Breast epithelium (tissue), 4 donors: ENCODE data around the gene SLC30A1. TPM values are rescaled to one million over a fixed set of nuclear protein-coding genes. Genes with fewer than 3 reads are reported as not detected.
"Not testable (repeated sequence)": the region's sequence is repeated elsewhere in the genome, so short reads cannot be mapped to it uniquely, and the experiment has no call there.

ENCODE experiments used
- DNase-seq, 2 donors: peaks; one replicate each; pipeline ENCODE4 v3.0.0-alpha.2; 2019; ENCODE audit warnings: low spot score in 2 of 2
- H3K27ac ChIP-seq, 2 donors: fragments of 200-600 bp; sonication (generic) in 1 of 2; one replicate each; pipeline ENCODE4 v1.5.1; 2016 to 2019; ENCODE audit warnings: mild to moderate bottlenecking in 1 of 2
- H3K27me3 ChIP-seq, 2 donors: fragments of 200-600 bp; sonication (generic) in 1 of 2; one replicate each; pipeline versions ENCODE4 v1.5.1 to v1.6.0; 2017 to 2019; ENCODE audit warnings: control low read depth in 1 of 2, mild to moderate bottlenecking in 1 of 2
- H3K36me3 ChIP-seq: fragments of 200-600 bp; one replicate; pipeline ENCODE4 v1.5.1; 2019
- H3K4me1 ChIP-seq, 2 donors: fragments of 200-600 bp; sonication (generic); one replicate each; pipeline ENCODE4 v1.5.1; 2016 to 2019; ENCODE audit warnings: control low read depth in 1 of 2
- H3K4me3 ChIP-seq, 3 donors: fragments of 200-600 bp; sonication (generic); 1 replicate in 2 of 3; 2 replicates in 1 of 3; pipeline ENCODE4 v1.5.1; 2016 to 2019; ENCODE audit warnings: mild to moderate bottlenecking in 3 of 3, moderate library complexity in 2 of 3
- H3K9me3 ChIP-seq, 2 donors: fragments of 200-600 bp; sonication (generic) in 1 of 2; one replicate each; pipeline ENCODE4 v1.5.1; 2016 to 2019; ENCODE audit warnings: control low read depth in 1 of 2
- POLR2A ChIP-seq: fragments of 450-650 bp; IDR thresholded peaks from one replicate; pipeline ENCODE4 v1.6.1; 2016; ENCODE audit warnings: antibody characterized with exemption, mild to moderate bottlenecking, moderate library complexity
- POLR2AphosphoS5 ChIP-seq, 3 donors: sonication (generic); formaldehyde crosslinking; IDR thresholded peaks; one replicate each; pipeline ENCODE4 v1.6.1; 2017; ENCODE audit warnings: antibody characterized with exemption in 3 of 3
- intact Hi-C: fragments of 100-400 bp; cut with DNase I; formaldehyde crosslinking; loops from one replicate; pipeline ENCODE4 v1.15.1; 2023; ENCODE audit warnings: low total_unique reads
- total RNA-seq, 3 donors: library from RNA; depleted of rRNA; stranded (reverse); fragments of >200 nt; gene quantifications; one replicate each; pipeline ENCODE4 v1.1.0, GENCODE V29; 2016
- TF ChIP-seq, protein P1 (sequence below), 3 donors: fragments of 450-650 bp; IDR thresholded peaks; one replicate each; pipeline ENCODE4 v1.5.1; 2016 to 2017; ENCODE audit warnings: antibody characterized with exemption in 3 of 3, mild to moderate bottlenecking in 3 of 3, moderate library complexity in 3 of 3

The SLC30A1 gene, protein sequence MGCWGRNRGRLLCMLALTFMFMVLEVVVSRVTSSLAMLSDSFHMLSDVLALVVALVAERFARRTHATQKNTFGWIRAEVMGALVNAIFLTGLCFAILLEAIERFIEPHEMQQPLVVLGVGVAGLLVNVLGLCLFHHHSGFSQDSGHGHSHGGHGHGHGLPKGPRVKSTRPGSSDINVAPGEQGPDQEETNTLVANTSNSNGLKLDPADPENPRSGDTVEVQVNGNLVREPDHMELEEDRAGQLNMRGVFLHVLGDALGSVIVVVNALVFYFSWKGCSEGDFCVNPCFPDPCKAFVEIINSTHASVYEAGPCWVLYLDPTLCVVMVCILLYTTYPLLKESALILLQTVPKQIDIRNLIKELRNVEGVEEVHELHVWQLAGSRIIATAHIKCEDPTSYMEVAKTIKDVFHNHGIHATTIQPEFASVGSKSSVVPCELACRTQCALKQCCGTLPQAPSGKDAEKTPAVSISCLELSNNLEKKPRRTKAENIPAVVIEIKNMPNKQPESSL
- 10 to 100 TPM; 16.1 to 21.2 (median 16.3) TPM for total RNA-seq

DNA sequence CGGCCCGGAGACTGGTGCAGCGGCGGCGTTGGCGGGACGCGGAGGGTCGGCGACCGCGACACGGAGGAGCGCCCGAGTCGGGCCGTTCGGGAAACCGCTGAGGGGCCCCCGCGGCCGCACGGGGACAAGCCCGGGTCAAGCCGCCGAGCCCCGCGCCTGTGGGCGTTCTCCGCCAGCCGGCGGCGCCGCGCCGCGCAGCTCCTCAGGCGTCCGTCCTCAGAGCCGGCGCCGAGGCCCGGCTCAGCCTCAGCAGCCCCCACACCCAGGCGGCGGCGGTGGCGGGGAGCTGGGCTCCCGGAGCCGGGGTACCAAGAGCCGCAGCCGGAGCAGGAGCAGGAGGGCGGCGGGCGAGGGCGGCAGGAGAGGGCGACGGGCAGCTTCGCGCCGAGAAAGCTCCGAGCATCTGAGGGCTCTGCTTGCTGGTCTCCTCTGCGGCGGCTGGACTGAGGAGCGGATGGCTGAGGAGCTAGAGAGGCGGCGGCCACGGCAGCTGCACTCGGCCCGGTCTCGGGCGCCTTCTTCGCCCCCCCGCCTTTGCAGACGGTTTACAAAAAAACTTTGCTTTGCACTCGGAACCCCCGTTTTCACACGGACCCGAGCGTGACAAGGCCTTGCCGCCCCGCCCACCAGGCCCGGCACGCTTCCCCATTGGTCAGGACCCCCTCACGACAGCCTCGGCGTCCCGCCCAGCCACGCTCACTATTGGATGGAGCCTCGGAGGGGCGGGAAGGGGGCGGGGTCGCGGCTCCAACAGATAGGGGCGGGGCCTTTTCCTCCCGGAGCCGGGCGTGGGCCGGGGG lies at the start of gene SLC30A1:
Gene SLC30A1 (minus strand): TSS at position 522 of the 800 bp plus-strand sequence. CDS start 549 bp downstream, outside the sequence.
- Histone ChIP-seq H3K4me1 (no peaks in the 10 kb centered on the region), H3K36me3 (no peaks in the 10 kb centered on the region), H3K27ac (peak within 1 kb of the TSS; percentile 87 to 97), H3K27me3 (no peaks in the 10 kb centered on the region), H3K4me3 (peak within 1 kb of the TSS; percentile 91 to 93 (median 92)), H3K9me3 (no peaks in the 10 kb centered on the region)
- DNase-seq = peak; percentile 99 to 100
- TF ChIP-seq POLR2AphosphoS5 (IDR thresholded peaks at IDR 0.05) (peak; percentile 66 to 84 (median 67)), POLR2A (peak; percentile 58)
- TF ChIP-seq, protein P1, sequence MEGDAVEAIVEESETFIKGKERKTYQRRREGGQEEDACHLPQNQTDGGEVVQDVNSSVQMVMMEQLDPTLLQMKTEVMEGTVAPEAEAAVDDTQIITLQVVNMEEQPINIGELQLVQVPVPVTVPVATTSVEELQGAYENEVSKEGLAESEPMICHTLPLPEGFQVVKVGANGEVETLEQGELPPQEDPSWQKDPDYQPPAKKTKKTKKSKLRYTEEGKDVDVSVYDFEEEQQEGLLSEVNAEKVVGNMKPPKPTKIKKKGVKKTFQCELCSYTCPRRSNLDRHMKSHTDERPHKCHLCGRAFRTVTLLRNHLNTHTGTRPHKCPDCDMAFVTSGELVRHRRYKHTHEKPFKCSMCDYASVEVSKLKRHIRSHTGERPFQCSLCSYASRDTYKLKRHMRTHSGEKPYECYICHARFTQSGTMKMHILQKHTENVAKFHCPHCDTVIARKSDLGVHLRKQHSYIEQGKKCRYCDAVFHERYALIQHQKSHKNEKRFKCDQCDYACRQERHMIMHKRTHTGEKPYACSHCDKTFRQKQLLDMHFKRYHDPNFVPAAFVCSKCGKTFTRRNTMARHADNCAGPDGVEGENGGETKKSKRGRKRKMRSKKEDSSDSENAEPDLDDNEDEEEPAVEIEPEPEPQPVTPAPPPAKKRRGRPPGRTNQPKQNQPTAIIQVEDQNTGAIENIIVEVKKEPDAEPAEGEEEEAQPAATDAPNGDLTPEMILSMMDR (IDR thresholded peaks at IDR 0.05) = no peak
- intact Hi-C loops = loop anchor here (10.0 kb wide), 1 partner anchor 76 kb away; no protein-coding TSS in a partner anchor

DNA sequence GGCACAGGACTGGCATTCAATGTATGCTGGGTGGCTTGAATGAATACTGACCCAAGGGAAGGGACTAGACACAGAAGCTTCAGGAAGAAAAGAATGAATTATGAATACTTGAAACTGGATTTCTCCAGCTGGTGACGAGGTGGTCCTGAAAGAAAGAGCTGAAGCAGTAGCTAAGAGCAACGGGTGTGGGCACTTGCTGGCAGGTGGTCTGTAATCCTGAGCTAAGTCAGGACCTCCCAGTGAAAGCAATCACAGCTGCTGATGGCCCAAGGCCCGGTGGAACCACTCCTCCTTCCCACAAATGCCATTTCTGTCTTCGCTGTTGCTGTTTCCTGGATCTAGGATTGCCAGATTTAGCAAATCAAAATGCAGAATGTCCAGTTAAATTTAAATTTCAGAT lies 49.5 kb upstream of the SLC30A1 start:
- DNase-seq = no peak
- Histone ChIP-seq H3K27me3 (no peaks in the 10 kb centered on the region), H3K4me1 (peaks cover 0 to 6% of the 10 kb centered on the region in 2 donors), H3K4me3 (no peak overlapping the region), H3K36me3 (no peaks in the 10 kb centered on the region), H3K27ac (no peak overlapping the region), H3K9me3 (no peaks in the 10 kb centered on the region)
- intact Hi-C loops = no loop called here
- no peak for TF ChIP-seq POLR2A
- TF ChIP-seq POLR2AphosphoS5 (IDR thresholded peaks at IDR 0.05) = no peak
- TF ChIP-seq, protein P1 (IDR thresholded peaks at IDR 0.05) = no peak

DNA sequence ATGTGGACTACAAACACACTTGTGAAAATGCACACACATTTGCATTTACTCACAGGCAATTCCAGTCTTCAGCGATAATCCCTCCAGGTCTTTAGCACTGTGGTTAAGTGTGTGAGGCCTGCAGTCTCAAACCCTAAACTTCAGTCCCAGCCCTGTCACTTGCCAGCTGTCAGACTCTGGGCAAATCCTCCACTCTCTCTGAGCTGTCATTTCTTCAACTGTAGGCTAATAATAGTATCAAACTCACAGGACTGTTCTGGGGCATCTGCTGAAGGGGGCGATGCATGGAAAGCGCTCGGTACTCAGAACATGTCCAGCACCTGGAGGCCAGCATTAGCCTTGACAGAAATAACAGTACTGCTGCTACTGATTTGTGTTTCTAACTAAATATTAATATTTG lies 48.3 kb upstream of the SLC30A1 start:
- intact Hi-C loops = no loop called here
- no peaks in the 10 kb centered on the region for H3K27me3 ChIP-seq
- H3K27ac ChIP-seq = no peak overlapping the region
- no peak overlapping the region for H3K4me3 ChIP-seq
- H3K9me3 ChIP-seq = no peaks in the 10 kb centered on the region
- TF ChIP-seq POLR2AphosphoS5 (IDR thresholded peaks at IDR 0.05) (no peak), POLR2A (no peak)
- TF ChIP-seq, protein P1 (IDR thresholded peaks at IDR 0.05) = no peak
- H3K36me3 ChIP-seq = no peaks in the 10 kb centered on the region
- H3K4me1 ChIP-seq = peaks cover 0 to 4% of the 10 kb centered on the region in 2 donors
- DNase-seq = no peak

DNA sequence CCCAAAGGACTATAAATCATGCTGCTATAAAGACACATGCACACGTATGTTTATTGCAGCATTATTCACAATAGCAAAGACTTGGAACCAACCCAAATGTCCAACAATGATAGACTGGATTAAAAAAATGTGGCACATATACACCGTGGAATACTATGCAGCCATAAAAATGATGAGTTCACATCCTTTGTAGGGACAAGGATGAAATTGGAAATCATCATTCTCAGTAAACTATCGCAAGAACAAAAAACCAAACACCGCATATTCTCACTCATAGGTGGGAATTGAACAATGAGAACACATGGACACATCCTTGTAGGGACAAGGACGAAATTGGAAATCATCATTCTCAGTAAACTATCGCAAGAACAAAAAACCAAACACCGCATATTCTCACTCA lies 46.9 kb upstream of the SLC30A1 start:
- H3K27me3 ChIP-seq, H3K4me3 ChIP-seq, DNase-seq, intact Hi-C loops, H3K36me3 ChIP-seq, H3K9me3 ChIP-seq, H3K27ac ChIP-seq, H3K4me1 ChIP-seq: not testable (repeated sequence)

DNA sequence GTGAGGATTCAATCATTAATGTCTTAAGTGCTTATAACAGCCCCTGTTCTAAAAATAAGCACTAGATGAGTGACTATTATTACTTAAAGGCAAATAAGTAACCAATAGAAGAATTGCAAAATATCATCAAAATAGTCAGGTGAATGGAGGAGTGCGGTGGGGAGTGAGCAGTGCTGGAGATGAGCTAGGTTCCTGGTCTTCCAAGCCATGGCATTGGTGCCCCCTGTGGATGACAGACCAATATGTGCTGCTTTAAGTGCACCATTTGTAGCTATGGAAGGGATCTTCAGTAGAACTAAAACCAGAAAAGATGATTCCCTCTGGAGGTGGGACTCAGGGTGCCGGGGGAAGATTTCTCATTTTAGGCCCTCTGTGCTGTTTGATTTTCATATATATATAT lies 46.1 kb upstream of the SLC30A1 start:
- intact Hi-C loops = no loop called here
- DNase-seq = no peak

More for the DNA sequence above, 46.1 kb upstream of the SLC30A1 start:
- TF ChIP-seq, protein P1 (IDR thresholded peaks at IDR 0.05) = no peak
- TF ChIP-seq POLR2AphosphoS5 (IDR thresholded peaks at IDR 0.05) (no peak), POLR2A (no peak)
- no peaks in the 10 kb centered on the region for H3K27me3 ChIP-seq
- no peak overlapping the region for H3K4me3 ChIP-seq
- H3K36me3 ChIP-seq = no peaks in the 10 kb centered on the region
- no peaks in the 10 kb centered on the region for H3K9me3 ChIP-seq
- H3K27ac ChIP-seq = no peak overlapping the region
- H3K4me1 ChIP-seq = no peaks in the 10 kb centered on the region
